Liver (tissue), 9 donors: ENCODE results near the gene NRSN2. TPM values are rescaled to one million over a fixed set of nuclear protein-coding genes. Genes with fewer than 3 reads are reported as not detected.

ENCODE experiments used
- DNase-seq: peaks from one replicate; pipeline ENCODE4 v3.0.0-alpha.2; 2017; ENCODE audit warnings: low spot score
- H3K27ac ChIP-seq, 2 donors: one replicate each; pipeline ENCODE4 v1.7.0; 2013; ENCODE audit warnings: inconsistent platforms in 2 of 2, low read length in 2 of 2, control low read depth in 1 of 2, low read depth in 1 of 2, mild to moderate bottlenecking in 1 of 2
- H3K27me3 ChIP-seq, 4 donors: one replicate each; pipeline versions ENCODE4 v1.6.1 to v1.7.0; 2013; ENCODE audit warnings: low read length in 3 of 4, inconsistent platforms in 1 of 4, mild to moderate bottlenecking in 1 of 4, moderate library complexity in 1 of 4; ENCODE audit not compliant: control insufficient read depth in 4 of 4, insufficient read depth in 4 of 4
- H3K36me3 ChIP-seq, 4 donors: one replicate each; pipeline versions ENCODE4 v1.6.1 to v1.7.0; 2013; ENCODE audit warnings: low read length in 3 of 4, mild to moderate bottlenecking in 3 of 4, low read depth in 1 of 4, moderate library complexity in 1 of 4; ENCODE audit not compliant: control insufficient read depth in 4 of 4, insufficient read depth in 3 of 4
- H3K4me1 ChIP-seq, 4 donors: one replicate each; pipeline versions ENCODE4 v1.6.1 to v1.7.0; 2013; ENCODE audit warnings: low read length in 3 of 4, mild to moderate bottlenecking in 3 of 4, moderate library complexity in 1 of 4; ENCODE audit not compliant: control insufficient read depth in 4 of 4, insufficient read depth in 4 of 4
- H3K4me3 ChIP-seq, 3 donors: one replicate each; pipeline versions ENCODE4 v1.6.1 to v1.7.0; 2013; ENCODE audit warnings: low read length in 3 of 3, control low read depth in 1 of 3, low read depth in 1 of 3, mild to moderate bottlenecking in 1 of 3
- H3K9ac ChIP-seq, 2 donors: one replicate each; pipeline ENCODE4 v1.7.0; 2013; ENCODE audit warnings: low read length in 2 of 2, mild to moderate bottlenecking in 2 of 2, moderate library complexity in 2 of 2, control low read depth in 1 of 2, low read depth in 1 of 2
- H3K9me3 ChIP-seq, 4 donors: one replicate each; pipeline versions ENCODE4 v1.6.1 to v1.7.0; 2013; ENCODE audit warnings: low read length in 3 of 4; ENCODE audit not compliant: control insufficient read depth in 4 of 4
- EGR1 ChIP-seq, 2 donors: IDR thresholded peaks; 2 replicates each; pipeline ENCODE4 v1.6.1; 2016 to 2018; ENCODE audit warnings: antibody characterized with exemption in 2 of 2, low read depth in 2 of 2
- FOXA1 ChIP-seq: IDR thresholded peaks from 2 replicates; pipeline ENCODE4 v1.6.1; 2016; ENCODE audit warnings: antibody characterized with exemption
- FOXA2 ChIP-seq: IDR thresholded peaks from 2 replicates; pipeline ENCODE4 v1.6.1; 2016; ENCODE audit warnings: antibody characterized with exemption
- GABPA ChIP-seq, 2 donors: IDR thresholded peaks in 1 of 2; conservative IDR thresholded peaks in 1 of 2; 2 replicates each; pipeline ENCODE4 v1.6.1; 2016; ENCODE audit warnings: antibody characterized with exemption in 2 of 2, mild to moderate bottlenecking in 1 of 2, moderate library complexity in 1 of 2
- HNF4A ChIP-seq, 2 donors: conservative IDR thresholded peaks; 2 replicates each; pipeline ENCODE4 v1.6.1; 2016; ENCODE audit warnings: antibody characterized with exemption in 2 of 2, mild to moderate bottlenecking in 2 of 2
- HNF4G ChIP-seq: IDR thresholded peaks from 2 replicates; pipeline ENCODE4 v1.6.1; 2016; ENCODE audit warnings: antibody characterized with exemption
- RAD21 ChIP-seq, 2 donors: IDR thresholded peaks; 2 replicates each; pipeline ENCODE4 v1.6.1; 2016; ENCODE audit warnings: antibody characterized with exemption in 2 of 2, mild to moderate bottlenecking in 2 of 2
- RXRA ChIP-seq, 2 donors: IDR thresholded peaks; 2 replicates each; pipeline ENCODE4 v1.6.1; 2017 to 2018; ENCODE audit warnings: antibody characterized with exemption in 2 of 2, mild to moderate bottlenecking in 1 of 2
- SP1 ChIP-seq: IDR thresholded peaks from 2 replicates; pipeline ENCODE4 v1.6.1; 2018; ENCODE audit warnings: antibody characterized with exemption, mild to moderate bottlenecking
- TAF1 ChIP-seq: conservative IDR thresholded peaks from 2 replicates; pipeline ENCODE4 v1.6.1; 2016; ENCODE audit warnings: antibody characterized with exemption, mild to moderate bottlenecking
- YY1 ChIP-seq: IDR thresholded peaks from 2 replicates; pipeline ENCODE4 v1.6.1; 2016; ENCODE audit warnings: antibody characterized with exemption, mild to moderate bottlenecking
- WGBS: extraction: QIAGEN DNeasy Blood & Tissue Kit; methylation state at CpG from one replicate; pipeline ENCODE4 v1.1.7; 2013; 5-methylcytosine and 5-hydroxymethylcytosine counted together
- polyA plus RNA-seq, 2 donors: library from polyadenylated mRNA; stranded (reverse) in 1 of 2; unstranded in 1 of 2; fragments of 200-250 nt in 1 of 2; fragments of >200 nt in 1 of 2; fragmentation: Nextera tagmentation in 1 of 2; extraction: Ambion mirVana in 1 of 2; gene quantifications; one replicate each; pipeline versions ENCODE4 v1.2.1 to v1.2.3, GENCODE V29; 2013 to 2015
- total RNA-seq, 2 donors: library from RNA; depleted of rRNA; stranded (reverse); fragments of >200 nt; gene quantifications; one replicate each; pipeline ENCODE4 v1.2.3, GENCODE V29; 2014
- TF ChIP-seq, protein P1 (sequence below): IDR thresholded peaks from 2 replicates; pipeline ENCODE4 v1.6.1; 2016; ENCODE audit warnings: antibody characterized with exemption
- TF ChIP-seq, protein P2 (sequence below): IDR thresholded peaks from 2 replicates; pipeline ENCODE4 v1.6.1; 2016; ENCODE audit warnings: antibody characterized with exemption
- TF ChIP-seq, protein P3 (sequence below): IDR thresholded peaks from 2 replicates; pipeline ENCODE4 v1.6.1; 2016; ENCODE audit warnings: antibody characterized with exemption, mild to moderate bottlenecking
- TF ChIP-seq, protein P4 (sequence below): fragments of 150-350 bp; IDR thresholded peaks from 2 replicates; pipeline ENCODE4 v1.5.1; 2017; ENCODE audit warnings: improper control_type of control experiment, low read depth, low read length; ENCODE audit not compliant: missing input control
- TF ChIP-seq, protein P5 (sequence below): IDR thresholded peaks from 2 replicates; pipeline ENCODE4 v1.6.1; 2016; ENCODE audit warnings: antibody characterized with exemption
- donor health status: healthy.
- donor health status: healthy.
- donor health status: healthy.
- donor health status: healthy.
- donor health status: healthy.

The NRSN2 gene
- total and polyA plus RNA-seq, 4 donors = 1.9 to 12.0 (median 4.7) TPM

DNA sequence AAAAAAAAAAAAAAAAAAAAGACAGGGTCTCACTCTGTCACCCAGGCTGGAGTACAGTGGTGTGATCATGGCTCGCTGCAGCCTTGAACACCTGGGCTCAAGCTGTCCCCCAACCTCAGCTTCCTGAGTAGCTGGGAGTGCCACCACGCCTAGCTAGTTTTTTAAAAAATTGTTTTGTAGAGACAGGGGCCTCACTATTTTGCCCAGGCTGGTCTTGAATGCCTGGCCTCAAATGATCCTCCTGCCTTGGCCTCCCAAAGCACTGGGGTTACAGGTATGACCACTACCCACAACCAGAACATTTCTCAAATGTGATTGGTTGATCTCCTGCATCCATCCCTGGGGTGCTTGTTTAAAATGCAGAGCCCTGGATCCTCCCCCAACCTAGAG lies 55.6 kb downstream of the NRSN2 start:
- no peak overlapping the region for H3K4me3 ChIP-seq
- peaks cover 6 to 17% (median 8%) of the 10 kb centered on the region in 4 donors for H3K4me1 ChIP-seq
- DNase-seq = no peak
- peak overlapping the region; percentile 88 to 92 for H3K27ac ChIP-seq
- no peaks in the 10 kb centered on the region for H3K9me3 ChIP-seq
- 88% methylated on average over 2 of the region's 2 CpGs for WGBS
- H3K9ac ChIP-seq = no peak overlapping the region
- no peak for TF ChIP-seq EGR1 (IDR thresholded peaks at IDR 0.05; ENCODE audit: low read depth in 2 of 2)
- TF ChIP-seq, protein P1, sequence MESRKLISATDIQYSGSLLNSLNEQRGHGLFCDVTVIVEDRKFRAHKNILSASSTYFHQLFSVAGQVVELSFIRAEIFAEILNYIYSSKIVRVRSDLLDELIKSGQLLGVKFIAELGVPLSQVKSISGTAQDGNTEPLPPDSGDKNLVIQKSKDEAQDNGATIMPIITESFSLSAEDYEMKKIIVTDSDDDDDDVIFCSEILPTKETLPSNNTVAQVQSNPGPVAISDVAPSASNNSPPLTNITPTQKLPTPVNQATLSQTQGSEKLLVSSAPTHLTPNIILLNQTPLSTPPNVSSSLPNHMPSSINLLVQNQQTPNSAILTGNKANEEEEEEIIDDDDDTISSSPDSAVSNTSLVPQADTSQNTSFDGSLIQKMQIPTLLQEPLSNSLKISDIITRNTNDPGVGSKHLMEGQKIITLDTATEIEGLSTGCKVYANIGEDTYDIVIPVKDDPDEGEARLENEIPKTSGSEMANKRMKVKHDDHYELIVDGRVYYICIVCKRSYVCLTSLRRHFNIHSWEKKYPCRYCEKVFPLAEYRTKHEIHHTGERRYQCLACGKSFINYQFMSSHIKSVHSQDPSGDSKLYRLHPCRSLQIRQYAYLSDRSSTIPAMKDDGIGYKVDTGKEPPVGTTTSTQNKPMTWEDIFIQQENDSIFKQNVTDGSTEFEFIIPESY = no peak
- no peak for TF ChIP-seq HNF4A (conservative IDR thresholded peaks at IDR 0.05)
- TF ChIP-seq RAD21 (IDR thresholded peaks at IDR 0.05) = no peak
- TF ChIP-seq TAF1 = no peak
- TF ChIP-seq HNF4G = no peak
- TF ChIP-seq, protein P2, sequence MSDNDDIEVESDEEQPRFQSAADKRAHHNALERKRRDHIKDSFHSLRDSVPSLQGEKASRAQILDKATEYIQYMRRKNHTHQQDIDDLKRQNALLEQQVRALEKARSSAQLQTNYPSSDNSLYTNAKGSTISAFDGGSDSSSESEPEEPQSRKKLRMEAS = no peak
- TF ChIP-seq, protein P3, sequence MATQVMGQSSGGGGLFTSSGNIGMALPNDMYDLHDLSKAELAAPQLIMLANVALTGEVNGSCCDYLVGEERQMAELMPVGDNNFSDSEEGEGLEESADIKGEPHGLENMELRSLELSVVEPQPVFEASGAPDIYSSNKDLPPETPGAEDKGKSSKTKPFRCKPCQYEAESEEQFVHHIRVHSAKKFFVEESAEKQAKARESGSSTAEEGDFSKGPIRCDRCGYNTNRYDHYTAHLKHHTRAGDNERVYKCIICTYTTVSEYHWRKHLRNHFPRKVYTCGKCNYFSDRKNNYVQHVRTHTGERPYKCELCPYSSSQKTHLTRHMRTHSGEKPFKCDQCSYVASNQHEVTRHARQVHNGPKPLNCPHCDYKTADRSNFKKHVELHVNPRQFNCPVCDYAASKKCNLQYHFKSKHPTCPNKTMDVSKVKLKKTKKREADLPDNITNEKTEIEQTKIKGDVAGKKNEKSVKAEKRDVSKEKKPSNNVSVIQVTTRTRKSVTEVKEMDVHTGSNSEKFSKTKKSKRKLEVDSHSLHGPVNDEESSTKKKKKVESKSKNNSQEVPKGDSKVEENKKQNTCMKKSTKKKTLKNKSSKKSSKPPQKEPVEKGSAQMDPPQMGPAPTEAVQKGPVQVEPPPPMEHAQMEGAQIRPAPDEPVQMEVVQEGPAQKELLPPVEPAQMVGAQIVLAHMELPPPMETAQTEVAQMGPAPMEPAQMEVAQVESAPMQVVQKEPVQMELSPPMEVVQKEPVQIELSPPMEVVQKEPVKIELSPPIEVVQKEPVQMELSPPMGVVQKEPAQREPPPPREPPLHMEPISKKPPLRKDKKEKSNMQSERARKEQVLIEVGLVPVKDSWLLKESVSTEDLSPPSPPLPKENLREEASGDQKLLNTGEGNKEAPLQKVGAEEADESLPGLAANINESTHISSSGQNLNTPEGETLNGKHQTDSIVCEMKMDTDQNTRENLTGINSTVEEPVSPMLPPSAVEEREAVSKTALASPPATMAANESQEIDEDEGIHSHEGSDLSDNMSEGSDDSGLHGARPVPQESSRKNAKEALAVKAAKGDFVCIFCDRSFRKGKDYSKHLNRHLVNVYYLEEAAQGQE = no peak
- TF ChIP-seq RXRA (IDR thresholded peaks at IDR 0.05) = no peak
- TF ChIP-seq FOXA1 = no peak
- TF ChIP-seq, protein P4, sequence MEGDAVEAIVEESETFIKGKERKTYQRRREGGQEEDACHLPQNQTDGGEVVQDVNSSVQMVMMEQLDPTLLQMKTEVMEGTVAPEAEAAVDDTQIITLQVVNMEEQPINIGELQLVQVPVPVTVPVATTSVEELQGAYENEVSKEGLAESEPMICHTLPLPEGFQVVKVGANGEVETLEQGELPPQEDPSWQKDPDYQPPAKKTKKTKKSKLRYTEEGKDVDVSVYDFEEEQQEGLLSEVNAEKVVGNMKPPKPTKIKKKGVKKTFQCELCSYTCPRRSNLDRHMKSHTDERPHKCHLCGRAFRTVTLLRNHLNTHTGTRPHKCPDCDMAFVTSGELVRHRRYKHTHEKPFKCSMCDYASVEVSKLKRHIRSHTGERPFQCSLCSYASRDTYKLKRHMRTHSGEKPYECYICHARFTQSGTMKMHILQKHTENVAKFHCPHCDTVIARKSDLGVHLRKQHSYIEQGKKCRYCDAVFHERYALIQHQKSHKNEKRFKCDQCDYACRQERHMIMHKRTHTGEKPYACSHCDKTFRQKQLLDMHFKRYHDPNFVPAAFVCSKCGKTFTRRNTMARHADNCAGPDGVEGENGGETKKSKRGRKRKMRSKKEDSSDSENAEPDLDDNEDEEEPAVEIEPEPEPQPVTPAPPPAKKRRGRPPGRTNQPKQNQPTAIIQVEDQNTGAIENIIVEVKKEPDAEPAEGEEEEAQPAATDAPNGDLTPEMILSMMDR = no peak
- TF ChIP-seq YY1 = no peak
- no peak for TF ChIP-seq GABPA (IDR thresholded peaks at IDR 0.05 in 1 of 2, conservative IDR thresholded peaks at IDR 0.05 in 1 of 2)
- TF ChIP-seq, protein P5, sequence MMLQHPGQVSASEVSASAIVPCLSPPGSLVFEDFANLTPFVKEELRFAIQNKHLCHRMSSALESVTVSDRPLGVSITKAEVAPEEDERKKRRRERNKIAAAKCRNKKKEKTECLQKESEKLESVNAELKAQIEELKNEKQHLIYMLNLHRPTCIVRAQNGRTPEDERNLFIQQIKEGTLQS = no peak
- TF ChIP-seq FOXA2 = no peak
- no peak for TF ChIP-seq SP1
- H3K27me3 ChIP-seq = no peaks in the 10 kb centered on the region
- H3K36me3 ChIP-seq = no peaks in the 10 kb centered on the region
